Right lung (tissue), 10 donors: ENCODE results near the gene GNAT2. TPM values are rescaled to one million over a fixed set of nuclear protein-coding genes. Genes with fewer than 3 reads are reported as not detected.
A peak's percentile ranks its signal among the peaks of the same experiment; 100 is the strongest.
"Not testable (repeated sequence)": the region's sequence is repeated elsewhere in the genome, so short reads cannot be mapped to it uniquely, and the experiment has no call there.

Experiments used
- DNase-seq, 2 donors: peaks; one replicate each; pipeline ENCODE4 v3.0.0-alpha.2; 2013
- long read RNA-seq, 8 donors: transcript quantifications; one replicate each; lab custom pipeline, GENCODE V29; 2026
- polyA plus RNA-seq, 5 donors: library from polyadenylated mRNA; unstranded; fragments of 120-200 nt; gene quantifications; one replicate each; pipeline versions ENCODE4 v1.2.1 to v1.2.3, GENCODE V29; 2013; ENCODE audit warnings: inconsistent platforms in 1 of 5, low replicate concordance in 1 of 5; ENCODE audit not compliant: insufficient read length in 5 of 5, insufficient read depth in 1 of 5

The GNAT2 gene
- polyA plus RNA-seq: under 1 TPM in 1 of 5 donors, not detected in 4; 0.11 TPM
- long read RNA-seq, donor 1: 0 reads
- long read RNA-seq, donor 2: 0 reads
- long read RNA-seq, donor 3: 0 reads
- long read RNA-seq, donor 4: 0 reads
- long read RNA-seq, donor 5: 0 reads
- long read RNA-seq, donor 6: 0 reads
- long read RNA-seq, donor 7: 0 reads
- long read RNA-seq, donor 8: 0 reads

GRCh38 chr1:109619576-109620400 lies at the start of gene GNAT2, which contains the start of gene AMPD2:
TSS of gene GNAT2 (minus strand) at chr1:109619616. CDS start at chr1:109612870, 6,746 bp downstream.
TSS of gene AMPD2 (plus strand) at chr1:109619837. CDS start at chr1:109621176, 1,339 bp downstream.
- peak; percentile 68 to 77 for DNase-seq

- no peak for DNase-seq
Measured at GRCh38 chr1:109668123-109668775, 48.8 kb upstream of the GNAT2 start.

GRCh38 chr1:109667452-109668122 lies 48.2 kb upstream of the GNAT2 start, which contains the start of gene GSTM2:
TSS of gene GSTM2 (plus strand) at chr1:109668057. CDS start at chr1:109668116, 59 bp downstream.
- DNase-seq: peak; percentile 91

- no peak for DNase-seq
Measured at GRCh38 chr1:109664671-109665070, 45.3 kb upstream of the GNAT2 start.

- DNase-seq: no peak
Measured at GRCh38 chr1:109661391-109661790, 42.0 kb upstream of the GNAT2 start.

GRCh38 chr1:109660691-109661026 lies 41.2 kb upstream of the GNAT2 start:
- not testable (repeated sequence) for DNase-seq

- DNase-seq: no peak
Measured at GRCh38 chr1:109659997-109660690, 40.7 kb upstream of the GNAT2 start.

GRCh38 chr1:109659145-109659544 lies 39.7 kb upstream of the GNAT2 start:
- no peak for DNase-seq

GRCh38 chr1:109658533-109659042 lies 39.2 kb upstream of the GNAT2 start:
- DNase-seq: no peak

- no peak for DNase-seq
Measured at GRCh38 chr1:109657970-109658369, 38.6 kb upstream of the GNAT2 start.

GRCh38 chr1:109657395-109657794 lies 38.0 kb upstream of the GNAT2 start:
- no peak for DNase-seq

GRCh38 chr1:109655615-109656519 lies 36.5 kb upstream of the GNAT2 start, which contains the start of gene GSTM4:
TSS of gene GSTM4 (plus strand) at chr1:109656099. CDS start at chr1:109656390, 291 bp downstream.
- peak; percentile 75 to 83 for DNase-seq

- DNase-seq: no peak
Measured at GRCh38 chr1:109654519-109654918, 35.1 kb upstream of the GNAT2 start.

GRCh38 chr1:109653306-109653705 lies 33.9 kb upstream of the GNAT2 start:
- DNase-seq: no peak

GRCh38 chr1:109652402-109652801 lies 33.0 kb upstream of the GNAT2 start:
- no peak for DNase-seq

GRCh38 chr1:109650609-109651008 lies 31.2 kb upstream of the GNAT2 start:
- no peak for DNase-seq

GRCh38 chr1:109649491-109649914 lies 30.1 kb upstream of the GNAT2 start:
- DNase-seq: no peak

GRCh38 chr1:109644670-109645069 lies 25.3 kb upstream of the GNAT2 start:
- DNase-seq: no peak

GRCh38 chr1:109643385-109644230 lies 24.2 kb upstream of the GNAT2 start:
- peak; percentile 55 to 63 for DNase-seq
